Right lobe of liver (tissue), 4 donors: ENCODE results near the gene ERMP1.

ENCODE experiments used
- CTCF ChIP-seq, 4 donors: fragments of 200-600 bp in 3 of 4; fragments of 450-650 bp in 1 of 4; IDR thresholded peaks; one replicate each; pipeline versions ENCODE4 v1.5.1 to v1.8.0; 2016 to 2022; ENCODE audit warnings: antibody characterized with exemption in 4 of 4, mild to moderate bottlenecking in 2 of 4
- POLR2A ChIP-seq: fragments of 450-650 bp; IDR thresholded peaks from one replicate; pipeline ENCODE4 v1.6.1; 2017; ENCODE audit warnings: antibody characterized with exemption, mild to moderate bottlenecking
- donor health status: DM: no; HTN: no; CAD: no.
- donor health status: DM: no; HTN: no; CAD: no.
- donor health status: DM: no; HTN: yes; CAD: no.

- TF ChIP-seq CTCF (IDR thresholded peaks at IDR 0.05) (no peak), POLR2A (no peak)
Measured at GRCh38 chr9:5866272-5866671, 33.4 kb upstream of the ERMP1 start.
